HEK293 (cell line): ENCODE measurements around the gene USP12.
"Not testable (repeated sequence)": the region's sequence is repeated elsewhere in the genome, so short reads cannot be mapped to it uniquely, and the experiment has no call there.

ENCODE experiments used
- CTCF ChIA-PET: fragments of 350-600 bp; formaldehyde crosslinking; extraction: SDS; loops from one replicate; lab custom pipeline; 2021; ENCODE audit warnings: antibody characterized with exemption; lab: Yijun Ruan, JAX
- POLR2A ChIA-PET: fragments of 300-600 bp; formaldehyde crosslinking; extraction: SDS; loops from one replicate; lab custom pipeline; 2020; ENCODE audit warnings: antibody characterized with exemption, inconsistent platforms; lab: Yijun Ruan, JAX
- H3K27ac ChIP-seq: fragments of 200-500 bp; sonication (Bioruptor generic); 2 replicates; pipeline ENCODE4 v1.5.1; 2014; ENCODE audit warnings: low read depth, low read length, control low read depth, inconsistent platforms; ENCODE audit errors: extremely low read depth
- H3K36me3 ChIP-seq, 2 experiments: fragments of 200-500 bp in 1 of 2; sonication (Bioruptor generic) in 1 of 2; 1 replicate in 1 of 2; 2 replicates in 1 of 2; pipeline ENCODE4 v1.5.1; 2014 to 2017; ENCODE audit warnings: inconsistent platforms in 2 of 2, low read length in 2 of 2; ENCODE audit not compliant: control insufficient read depth in 2 of 2, insufficient read depth in 1 of 2
- H3K4me1 ChIP-seq: fragments of 200-500 bp; sonication (Bioruptor generic); 2 replicates; pipeline ENCODE4 v1.5.1; 2014; ENCODE audit warnings: mild to moderate bottlenecking, low read length, inconsistent platforms; ENCODE audit not compliant: control insufficient read depth, insufficient read depth
- H3K4me3 ChIP-seq: 2 replicates; pipeline ENCODE4 v1.5.1; 2011; ENCODE audit warnings: low read depth, mild to moderate bottlenecking, control low read depth, low read length, moderate library complexity
- H3K9me3 ChIP-seq: fragments of 200-500 bp; sonication (Bioruptor generic); 2 replicates; pipeline ENCODE4 v1.5.1; 2014; ENCODE audit warnings: low read depth, low read length, inconsistent platforms; ENCODE audit not compliant: control insufficient read depth, insufficient read depth
- OSR2 ChIP-seq: fragments of 450-650 bp; formaldehyde crosslinking; IDR thresholded peaks from 2 replicates; pipeline ENCODE4 v1.5.1; 2016; ENCODE audit warnings: missing biosample characterization, missing genetic modification characterization
- PATZ1 ChIP-seq: fragments of 450-650 bp; formaldehyde crosslinking; IDR thresholded peaks from 2 replicates; pipeline ENCODE4 v1.5.1; 2016; ENCODE audit warnings: missing biosample characterization, missing genetic modification characterization
- RBAK ChIP-seq: fragments of 450-650 bp; formaldehyde crosslinking; IDR thresholded peaks from 2 replicates; pipeline ENCODE4 v1.5.1; 2016; ENCODE audit warnings: missing biosample characterization, missing genetic modification characterization
- ZNF112 ChIP-seq: fragments of 450-650 bp; formaldehyde crosslinking; IDR thresholded peaks from 2 replicates; pipeline ENCODE4 v1.5.0; 2017; ENCODE audit warnings: missing biosample characterization, missing genetic modification characterization
- ZNF138 ChIP-seq: fragments of 450-650 bp; formaldehyde crosslinking; IDR thresholded peaks from 2 replicates; pipeline ENCODE4 v1.5.1; 2016; ENCODE audit warnings: missing biosample characterization, missing genetic modification characterization, borderline replicate concordance
- ZNF169 ChIP-seq: fragments of 450-650 bp; formaldehyde crosslinking; IDR thresholded peaks from 2 replicates; pipeline ENCODE4 v1.5.1; 2016; ENCODE audit warnings: missing biosample characterization, missing genetic modification characterization
- ZNF221 ChIP-seq: fragments of 450-650 bp; formaldehyde crosslinking; IDR thresholded peaks from 2 replicates; pipeline ENCODE4 v1.5.1; 2017; ENCODE audit warnings: missing biosample characterization, missing genetic modification characterization, borderline replicate concordance
- ZNF248 ChIP-seq: fragments of 450-650 bp; formaldehyde crosslinking; IDR thresholded peaks from 2 replicates; pipeline ENCODE4 v1.5.1; 2017; ENCODE audit warnings: missing biosample characterization, missing genetic modification characterization
- ZNF266 ChIP-seq: fragments of 450-650 bp; formaldehyde crosslinking; IDR thresholded peaks from 2 replicates; pipeline ENCODE4 v1.5.1; 2016; ENCODE audit warnings: missing biosample characterization, missing genetic modification characterization, low read depth
- ZNF341 ChIP-seq: fragments of 450-650 bp; formaldehyde crosslinking; IDR thresholded peaks from 2 replicates; pipeline ENCODE4; 2016; ENCODE audit warnings: low read depth, missing biosample characterization, missing genetic modification characterization
- ZNF510 ChIP-seq: fragments of 450-650 bp; formaldehyde crosslinking; IDR thresholded peaks from 2 replicates; pipeline ENCODE4 v1.5.1; 2018; ENCODE audit warnings: mild to moderate bottlenecking, missing genetic modification characterization, missing biosample characterization; ENCODE audit not compliant: insufficient replicate concordance
- ZNF548 ChIP-seq: fragments of 450-650 bp; formaldehyde crosslinking; IDR thresholded peaks from 2 replicates; pipeline ENCODE4 v1.5.1; 2016; ENCODE audit warnings: missing biosample characterization, missing genetic modification characterization
- ZNF561 ChIP-seq: fragments of 450-650 bp; IDR thresholded peaks from 2 replicates; pipeline ENCODE4 v1.5.1; 2018; ENCODE audit warnings: missing biosample characterization, missing genetic modification characterization, borderline replicate concordance
- ZNF624 ChIP-seq: fragments of 450-650 bp; formaldehyde crosslinking; IDR thresholded peaks from 2 replicates; pipeline ENCODE4 v1.5.1; 2017; ENCODE audit warnings: missing biosample characterization, missing genetic modification characterization
- ZNF645 ChIP-seq: fragments of 450-650 bp; formaldehyde crosslinking; IDR thresholded peaks from 2 replicates; pipeline ENCODE4; 2016; ENCODE audit warnings: missing biosample characterization, missing genetic modification characterization
- ZSCAN4 ChIP-seq: fragments of 450-650 bp; formaldehyde crosslinking; IDR thresholded peaks from 2 replicates; pipeline ENCODE4 v1.5.1; 2017; ENCODE audit warnings: missing biosample characterization, missing genetic modification characterization
- ZSCAN5A ChIP-seq: fragments of 450-650 bp; formaldehyde crosslinking; IDR thresholded peaks from 2 replicates; pipeline ENCODE4 v1.5.1; 2016; ENCODE audit warnings: missing biosample characterization, missing genetic modification characterization

USP12 gene

GRCh38 chr13:27171244-27171826 lies at the start of gene USP12:
Gene USP12, minus strand, starts transcription at chr13:27171811. Its CDS starts 172 bp downstream, at chr13:27171639.
- no peaks in the 10 kb centered on the region for H3K9me3 ChIP-seq
- H3K4me3 ChIP-seq, result peak within 1 kb of the TSS; percentile 59
- POLR2A ChIA-PET, result interaction anchor here (1.0 kb wide), 1 partner anchor 87 kb away, joined by 4 read pairs; no protein-coding TSS in a partner anchor
- H3K4me1 ChIP-seq, result peaks cover 16% of the 10 kb centered on the region
- TF ChIP-seq ZNF624 (tag by site-specific recombination) (no peak), ZNF169 (no peak), ZNF645 (no peak), ZSCAN5A (tag by site-specific recombination) (no peak), ZNF248 (tag by site-specific recombination) (no peak), ZNF112 (tag by site-specific recombination) (no peak), ZNF548 (tag by site-specific recombination) (no peak), ZNF266 (tag by site-specific recombination) (no peak), ZNF221 (tag by site-specific recombination) (no peak), ZNF561 (no peak), ZNF138 (no peak)
- CTCF ChIA-PET, result interaction anchor here (0.6 to 1.1 kb wide), 2 partner anchors 162 to 225 kb away, joined by 3 to 5 read pairs; no protein-coding TSS in a partner anchor
- H3K36me3 ChIP-seq, result no peaks in the 10 kb centered on the region
- peak within 1 kb of the TSS; percentile 81 for H3K27ac ChIP-seq

GRCh38 chr13:27219611-27220010 lies 48.0 kb upstream of the USP12 start:
- H3K4me3 ChIP-seq, result no peak overlapping the region
- TF ChIP-seq ZSCAN4 (tag by site-specific recombination), result no peak
- TF ChIP-seq RBAK (tag by site-specific recombination), result no peak
- no peak for TF ChIP-seq PATZ1
- TF ChIP-seq OSR2, result no peak
- TF ChIP-seq ZNF341 (tag by site-specific recombination), result no peak
- no peak for TF ChIP-seq ZNF510 (tag by site-specific recombination)
- ChIA-PET POLR2A (no interaction called here), CTCF (no interaction called here)
- H3K36me3 ChIP-seq, result no peaks in the 10 kb centered on the region
- no peaks in the 10 kb centered on the region for H3K4me1 ChIP-seq
- H3K9me3 ChIP-seq, result no peaks in the 10 kb centered on the region
- no peak overlapping the region for H3K27ac ChIP-seq

GRCh38 chr13:27218861-27219260 lies 47.2 kb upstream of the USP12 start:
- H3K9me3 ChIP-seq, POLR2A ChIA-PET, H3K4me3 ChIP-seq, CTCF ChIA-PET, H3K4me1 ChIP-seq, H3K36me3 ChIP-seq, H3K27ac ChIP-seq: not testable (repeated sequence)

- H3K27ac ChIP-seq, CTCF ChIA-PET, H3K9me3 ChIP-seq, POLR2A ChIA-PET, H3K36me3 ChIP-seq, H3K4me3 ChIP-seq, H3K4me1 ChIP-seq: not testable (repeated sequence)
Observed at GRCh38 chr13:27217791-27218190, 46.2 kb upstream of the USP12 start.

GRCh38 chr13:27213386-27213785 lies 41.8 kb upstream of the USP12 start:
- H3K4me3 ChIP-seq, POLR2A ChIA-PET, H3K4me1 ChIP-seq, H3K36me3 ChIP-seq, H3K9me3 ChIP-seq, H3K27ac ChIP-seq: not testable (repeated sequence)
- CTCF ChIA-PET, result interaction anchor here (0.7 kb wide), 1 partner anchor 135 kb away, joined by 3 read pairs; no protein-coding TSS in a partner anchor
